SKM-1 (cell line): ENCODE results near the gene SOWAHD.
"Not testable (repeated sequence)": the region's sequence is repeated elsewhere in the genome, so short reads cannot be mapped to it uniquely, and the experiment has no call there.

Experiments
- DNase-seq: peaks from one replicate; lab custom pipeline; 2025; ENCODE audit not compliant: unreplicated experiment; lab: John Stamatoyannopoulos, UW

The SOWAHD gene

DNA sequence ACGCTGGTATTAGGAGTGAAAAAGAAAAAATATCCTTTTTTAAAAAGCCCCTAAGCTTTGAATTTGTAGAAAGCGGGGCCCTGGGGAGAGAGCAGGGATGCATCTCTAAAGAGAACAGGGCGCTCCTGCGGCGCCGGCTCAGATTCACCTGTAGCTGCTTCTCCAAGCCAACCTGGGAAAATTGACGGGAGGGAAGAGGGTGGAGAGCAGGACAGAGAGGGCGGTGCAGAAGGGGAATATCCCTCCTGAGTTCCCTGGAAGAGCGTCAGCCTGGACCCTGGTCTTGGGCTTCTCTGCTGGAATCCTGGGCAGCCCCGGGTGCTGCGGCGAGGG, 776 bp upstream of the SOWAHD start:
- no peak for DNase-seq

GRCh38 chrX:119758731-119759247, 401 bp downstream of the SOWAHD start:
- DNase-seq = no peak

DNA sequence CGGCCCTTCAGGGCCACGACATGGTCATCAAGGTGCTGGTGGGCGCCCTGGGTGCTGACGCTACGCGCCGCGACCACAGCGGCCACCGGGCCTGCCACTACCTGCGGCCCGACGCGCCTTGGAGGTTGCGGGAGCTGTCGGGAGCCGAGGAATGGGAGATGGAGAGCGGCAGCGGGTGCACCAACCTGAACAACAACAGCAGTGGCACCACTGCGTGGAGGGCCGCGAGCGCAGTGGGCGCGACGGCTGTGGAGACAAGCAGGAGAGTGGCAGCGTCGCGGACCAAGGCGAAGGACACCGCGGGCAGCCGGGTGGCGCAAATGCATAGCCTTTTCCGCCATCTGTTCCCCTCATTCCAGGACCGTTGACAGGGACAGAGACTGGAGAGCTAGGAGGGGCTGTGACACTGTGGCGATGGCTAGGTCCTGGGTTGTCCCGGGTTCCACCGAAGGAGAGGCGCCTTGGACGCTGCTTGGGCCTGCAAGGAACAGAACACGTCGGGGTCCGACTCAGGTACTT, 919 bp downstream of the SOWAHD start:
- DNase-seq = no peak

DNA sequence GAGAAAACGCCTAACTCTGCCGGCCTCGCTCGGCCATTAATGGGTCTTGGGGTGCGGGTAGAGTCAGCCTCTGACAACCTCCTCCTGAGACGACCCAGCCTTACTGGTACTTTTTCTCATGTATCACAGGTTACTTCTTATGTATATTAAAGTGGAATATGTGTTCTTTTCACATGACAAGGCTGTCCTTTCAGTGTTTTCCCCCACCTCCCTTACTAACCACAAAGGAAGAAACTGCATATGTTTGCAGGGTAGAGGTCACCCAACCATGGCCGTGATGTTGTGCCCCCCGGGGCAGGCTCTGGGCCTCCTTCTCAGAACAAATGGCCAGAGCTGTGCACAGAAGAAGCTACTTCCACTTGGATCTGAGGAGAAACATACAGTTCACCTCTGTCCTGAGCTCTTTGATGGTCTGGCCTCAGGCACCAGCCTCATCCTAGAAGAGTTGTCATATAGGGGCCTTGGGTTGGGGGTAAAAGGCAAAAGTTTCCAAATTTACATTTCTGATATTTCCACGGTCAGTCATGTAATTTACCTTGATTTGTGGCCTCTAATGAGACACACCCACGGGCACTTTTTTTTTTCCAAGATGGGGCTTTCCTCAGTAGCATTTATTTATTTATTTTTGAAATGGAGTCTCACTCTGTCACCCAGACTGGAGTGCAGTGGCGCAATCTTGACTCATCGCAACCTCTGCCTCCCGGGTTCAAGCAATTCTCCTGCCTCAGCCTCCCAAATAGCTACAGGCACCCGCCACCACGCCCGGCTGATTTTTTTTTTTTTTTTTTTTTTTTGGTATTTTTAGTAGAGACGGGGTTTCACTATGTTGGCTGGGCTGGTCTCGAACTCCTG, 1.9 kb downstream of the SOWAHD start:
- no peak for DNase-seq

GRCh38 chrX:119762718-119763117, 4.3 kb downstream of the SOWAHD start:
- DNase-seq = no peak

- no peak for DNase-seq
Measured at GRCh38 chrX:119763181-119763580, 4.8 kb downstream of the SOWAHD start.

GRCh38 chrX:119763836-119764387, 5.5 kb downstream of the SOWAHD start:
- no peak for DNase-seq

DNA sequence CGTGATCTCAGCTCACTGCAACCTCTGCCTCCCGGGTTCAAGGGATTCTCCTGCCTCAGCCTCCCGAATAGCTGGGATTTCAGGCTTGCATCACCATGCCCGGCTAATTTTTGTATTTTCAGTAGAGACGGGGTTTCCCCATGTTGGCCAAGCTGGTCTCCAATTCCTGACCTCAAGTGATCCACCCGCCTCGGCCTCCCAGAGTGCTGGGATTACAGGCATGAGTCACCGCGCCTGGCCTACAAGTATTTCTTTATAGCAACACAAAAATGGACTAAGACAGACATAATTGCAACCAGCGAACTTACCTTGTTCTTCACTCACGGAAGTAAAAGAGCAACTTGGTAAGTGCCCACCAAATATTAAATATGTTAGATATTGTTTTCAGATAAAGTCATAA, 10.0 kb downstream of the SOWAHD start:
- DNase-seq = not testable (repeated sequence)

DNA sequence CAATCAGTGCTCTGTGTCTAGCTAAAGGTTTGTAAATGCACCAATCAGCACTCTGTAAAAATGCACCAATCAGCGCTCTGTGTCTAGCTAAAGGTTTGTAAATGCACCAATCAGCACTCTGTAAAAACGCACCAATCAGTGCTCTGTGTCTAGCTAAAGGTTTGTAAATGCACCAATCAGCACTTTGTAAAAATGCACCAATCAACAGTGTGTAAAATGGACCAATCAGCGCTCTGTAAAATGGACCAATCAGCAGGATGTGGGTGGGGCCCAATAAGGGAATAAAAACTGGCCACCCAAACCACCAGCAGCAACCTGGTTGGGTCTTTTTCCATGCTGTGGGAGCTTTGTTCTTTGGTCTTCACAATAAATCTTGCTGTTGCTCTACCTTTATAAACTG, 11.0 kb downstream of the SOWAHD start:
- not testable (repeated sequence) for DNase-seq

GRCh38 chrX:119775517-119776238, 17.3 kb downstream of the SOWAHD start:
- peak; percentile 38 for DNase-seq

DNA sequence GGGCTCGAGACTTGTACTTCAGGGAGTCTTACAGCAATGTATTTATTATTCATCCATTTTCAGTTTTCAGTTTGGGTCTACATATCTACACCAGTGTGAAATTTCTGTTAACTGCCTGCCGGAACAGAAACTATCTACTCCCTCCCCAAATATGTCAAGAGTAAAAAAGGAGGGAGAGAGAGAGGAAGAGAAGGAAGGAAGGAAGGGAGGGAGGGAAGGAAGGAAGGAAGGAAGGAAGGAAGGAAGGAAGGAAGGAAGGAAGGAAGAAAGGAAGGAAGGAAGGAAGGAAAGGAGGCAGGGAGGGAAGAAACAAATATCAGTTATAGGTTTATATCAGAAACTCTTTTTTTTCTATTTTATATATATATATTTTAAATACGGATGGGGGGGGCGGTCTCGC, 20.4 kb downstream of the SOWAHD start:
- DNase-seq = no peak

DNA sequence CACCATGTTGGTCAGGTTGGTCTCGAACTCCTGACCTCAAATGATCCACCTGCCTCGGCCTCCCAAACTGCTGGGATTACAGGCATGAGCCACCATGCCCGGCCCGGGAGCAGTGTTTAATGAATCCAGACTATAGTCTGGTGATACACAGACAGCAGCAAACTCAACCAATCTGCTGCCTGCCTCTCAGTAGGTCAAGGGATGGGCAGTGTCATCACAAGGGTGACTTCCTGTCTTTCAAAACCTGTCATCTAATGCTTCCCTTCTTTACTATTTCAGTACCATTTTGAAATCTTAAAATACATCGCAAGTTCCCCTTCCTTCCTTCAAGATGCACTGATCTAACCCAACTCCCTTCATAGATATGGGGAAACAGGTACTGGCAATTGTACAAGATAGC, 24.6 kb downstream of the SOWAHD start:
- DNase-seq = peak; percentile 74

DNA sequence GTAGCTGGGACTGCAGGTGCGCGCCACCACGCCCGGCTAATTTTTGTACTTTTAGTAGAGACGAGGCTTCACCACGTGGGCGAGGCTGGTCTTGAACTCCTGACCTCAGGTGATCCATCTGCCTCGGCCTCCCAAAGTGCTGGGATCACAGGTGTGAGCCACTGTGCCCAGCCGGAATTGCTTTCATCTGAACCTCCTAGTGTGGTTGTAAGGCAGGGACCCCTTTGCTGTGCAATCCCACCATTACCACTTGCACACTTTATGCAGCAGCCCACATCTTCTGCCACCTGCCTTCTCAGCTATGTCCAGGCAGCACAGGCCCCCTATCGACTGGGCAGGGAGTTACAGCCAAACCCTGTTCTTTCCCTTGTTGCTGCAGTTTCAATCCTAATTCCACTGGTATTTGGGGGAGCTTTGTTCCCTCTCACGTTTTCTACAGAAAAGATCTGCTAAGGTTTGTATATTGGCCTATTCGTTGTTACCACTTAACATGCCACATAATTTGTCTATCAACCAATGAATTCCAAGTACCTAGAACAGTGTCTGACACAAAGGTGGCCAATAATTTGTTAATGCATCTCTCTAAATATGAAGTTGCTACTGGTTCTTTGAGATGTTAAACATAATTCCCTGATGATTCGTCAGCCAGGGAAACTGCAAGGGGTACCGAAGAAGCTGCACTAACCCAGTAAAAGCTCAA, 26.5 kb downstream of the SOWAHD start:
- no peak for DNase-seq

DNA sequence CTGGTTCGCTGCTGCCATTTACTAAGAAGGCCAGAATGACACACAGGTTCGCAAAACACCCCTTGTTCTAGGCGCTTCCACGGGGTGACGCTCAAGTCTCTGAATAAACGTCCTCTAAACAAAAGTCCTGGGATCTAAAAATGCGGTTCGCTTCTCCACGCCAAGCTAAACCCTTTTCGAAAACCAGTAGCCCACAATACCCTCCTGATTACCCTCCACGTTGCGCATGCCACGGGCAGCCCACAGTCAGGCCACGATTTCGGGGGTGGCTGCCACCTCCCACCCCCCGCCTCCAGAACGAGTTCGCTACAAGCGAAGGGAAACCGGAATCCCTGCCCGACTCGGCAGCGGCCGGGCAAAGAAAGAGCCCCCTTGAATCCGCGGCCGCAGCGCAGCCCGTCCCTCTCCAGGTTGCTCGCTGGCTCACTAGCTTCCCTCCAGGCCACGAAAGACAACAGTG, 32.6 kb downstream of the SOWAHD start:
- DNase-seq = no peak

- peak; percentile 56 for DNase-seq
Measured at GRCh38 chrX:119791437-119792231, 33.2 kb downstream of the SOWAHD start, which contains the start of gene RPL39. TSS of gene RPL39 (minus strand) at chrX:119791630. CDS start at chrX:119791576, 54 bp downstream.

DNA sequence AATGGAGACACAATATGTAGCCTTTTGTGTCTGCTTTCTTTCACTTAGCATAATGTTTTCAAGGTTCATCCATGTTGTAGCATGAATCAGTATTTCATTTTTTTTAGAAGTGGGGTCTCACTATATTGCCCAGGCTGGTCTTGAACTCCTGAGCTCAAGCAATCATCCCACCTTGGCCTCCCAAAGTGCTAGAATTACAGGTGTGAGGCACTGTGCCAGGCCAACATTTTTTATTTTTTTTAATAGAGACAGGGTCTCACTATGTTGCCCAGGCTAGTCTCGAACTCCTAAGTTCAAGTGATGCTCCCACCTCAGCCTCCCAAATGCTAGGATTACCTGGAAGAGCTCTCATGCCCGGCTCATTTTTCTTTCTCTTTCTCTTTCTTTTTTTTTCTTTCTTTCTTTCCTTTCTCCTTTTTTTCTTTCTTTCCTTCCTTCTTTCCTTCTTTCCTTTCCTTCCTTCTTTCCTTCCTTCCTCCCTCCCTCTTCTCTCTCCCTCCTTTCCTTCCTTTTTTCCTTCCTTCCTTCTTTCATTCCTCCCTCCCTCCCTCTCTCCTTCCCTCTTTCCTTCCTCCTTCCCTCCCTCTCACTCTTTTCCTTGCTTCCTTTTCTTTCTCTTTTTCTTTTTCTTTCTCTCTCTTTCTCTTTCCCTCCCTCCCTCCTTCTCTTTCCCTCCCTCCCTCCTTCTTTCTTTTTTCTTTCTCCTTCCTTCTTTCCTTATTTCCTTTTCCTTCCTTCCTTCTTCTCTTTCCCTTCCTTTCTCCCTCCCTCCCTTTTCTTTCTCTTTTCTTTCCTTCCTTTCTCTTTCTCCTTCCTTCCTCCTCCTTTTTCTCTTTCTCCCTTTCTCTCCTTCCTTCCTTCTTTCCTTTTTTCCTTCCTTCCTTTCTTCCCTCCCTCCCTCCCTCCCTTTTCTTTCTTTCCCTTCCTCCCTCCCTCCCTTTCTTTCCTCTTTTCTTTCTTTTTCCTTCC, 43.1 kb downstream of the SOWAHD start:
- DNase-seq = no peak

- DNase-seq = no peak
Measured at GRCh38 chrX:119802546-119802945, 44.2 kb downstream of the SOWAHD start.

DNA sequence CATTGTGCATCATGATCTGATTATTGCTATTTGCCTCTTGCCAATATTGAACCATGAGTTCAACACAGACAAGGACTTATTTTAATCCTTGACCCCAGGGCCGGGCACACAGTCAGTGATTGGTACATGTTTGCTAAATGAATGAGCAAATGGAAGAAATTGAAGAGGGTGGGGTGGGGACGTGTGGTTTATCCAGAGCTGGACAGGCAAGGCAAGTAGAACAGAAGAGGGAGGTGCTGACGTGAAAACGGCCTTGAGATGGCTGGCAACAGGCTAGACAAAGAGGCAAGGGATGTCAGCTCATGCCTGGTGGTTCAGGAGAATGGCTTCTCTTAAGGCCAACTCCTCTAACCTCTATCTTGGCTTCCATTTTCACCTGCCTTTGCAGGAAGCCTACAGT, 50.1 kb downstream of the SOWAHD start:
- DNase-seq = not testable (repeated sequence)

- DNase-seq = no peak
Measured at GRCh38 chrX:119809185-119809666, 50.8 kb downstream of the SOWAHD start.
